SU-DHL-6 (cell line): Measurements from ENCODE around the gene GLUD1.

ENCODE experiments used
- H2AFZ ChIP-seq: fragments of 200-600 bp; sonication (generic); 2 replicates; pipeline ENCODE4 v1.6.1; 2014; ENCODE audit warnings: low read depth, mild to moderate bottlenecking, moderate library complexity, mixed read lengths, antibody characterized with exemption, low read length; ENCODE audit not compliant: severe bottlenecking
- H3F3A ChIP-seq: fragments of 200-600 bp; shearing (Covaris generic); 2 replicates; pipeline ENCODE4 v1.6.0; 2016; ENCODE audit warnings: antibody characterized with exemption, mild to moderate bottlenecking; ENCODE audit not compliant: insufficient read depth
- H3K27ac ChIP-seq: fragments of 200-600 bp; sonication (generic); 2 replicates; pipeline ENCODE4 v1.5.1; 2016; ENCODE audit warnings: low read depth, mild to moderate bottlenecking, low read length, moderate library complexity, mixed read lengths
- H3K27me3 ChIP-seq: fragments of 200-600 bp; sonication (generic), shearing (Covaris generic); 2 replicates; pipeline ENCODE4 v1.6.0; 2014; ENCODE audit warnings: mild to moderate bottlenecking, low read length
- H3K36me3 ChIP-seq: fragments of 200-600 bp; sonication (generic); 2 replicates; pipeline ENCODE4 v1.6.1; 2014; ENCODE audit warnings: mild to moderate bottlenecking, low read length, mixed read lengths
- H3K4me2 ChIP-seq: fragments of 300-600, 200-600 bp; shearing (Covaris generic), sonication (generic); 2 replicates; pipeline ENCODE4 v1.6.0; 2014; ENCODE audit warnings: low read length, low read depth, mild to moderate bottlenecking; ENCODE audit not compliant: poor library complexity, severe bottlenecking
- H3K4me3 ChIP-seq: fragments of 200-600 bp; sonication (generic); 2 replicates; pipeline ENCODE4 v1.5.1; 2014; ENCODE audit warnings: antibody characterized with exemption, low read length, mild to moderate bottlenecking, mixed read lengths; ENCODE audit not compliant: insufficient read depth, poor library complexity, severe bottlenecking
- H3K79me2 ChIP-seq: fragments of 200-600 bp; sonication (generic); 2 replicates; pipeline ENCODE4 v1.6.1; 2014; ENCODE audit warnings: mild to moderate bottlenecking, low read length, moderate library complexity; ENCODE audit not compliant: insufficient read depth
- H3K9ac ChIP-seq: fragments of 200-600 bp; sonication (generic); 2 replicates; pipeline ENCODE4 v1.7.0; 2014; ENCODE audit warnings: mild to moderate bottlenecking, low read length
- H3K9me2 ChIP-seq: fragments of 200-600 bp; sonication (generic); replicated peaks from 2 replicates; pipeline ENCODE4 v1.6.1; 2014; ENCODE audit warnings: low read length; ENCODE audit not compliant: insufficient read depth
- H3K9me3 ChIP-seq: fragments of 200-600 bp; sonication (generic); 2 replicates; pipeline ENCODE4 v1.6.1; 2014; ENCODE audit warnings: low read length, mixed read lengths; ENCODE audit not compliant: insufficient read depth
- H4K20me1 ChIP-seq: fragments of 200-600 bp; sonication (generic); 2 replicates; pipeline ENCODE4 v1.6.1; 2014; ENCODE audit warnings: low read depth, mild to moderate bottlenecking, antibody characterized with exemption, low read length, moderate library complexity, mixed read lengths
- CTCF ChIP-seq: fragments of 200-600 bp; sonication (generic); IDR thresholded peaks from one replicate; pipeline ENCODE4 v1.5.1; 2017; ENCODE audit warnings: antibody characterized with exemption, mild to moderate bottlenecking, low read length, moderate library complexity; ENCODE audit not compliant: insufficient read depth, poor library complexity, severe bottlenecking
- EZH2phosphoT487 ChIP-seq: fragments of 200-600 bp; sonication (generic), shearing (Covaris generic); conservative IDR thresholded peaks from 2 replicates; pipeline ENCODE4 v1.6.1; 2018; ENCODE audit warnings: mild to moderate bottlenecking, antibody characterized with exemption, low read length, moderate library complexity, mixed read lengths

The GLUD1 gene

GRCh38 chr10:87064651-87065050 is 30.0 kb downstream of the GLUD1 start:
- no peak overlapping the region for H3K27ac ChIP-seq
- no peaks in the 10 kb centered on the region for H3K9me3 ChIP-seq
- no peaks in the 10 kb centered on the region for H3K27me3 ChIP-seq
- no peak overlapping the region for H2AFZ ChIP-seq
- peaks cover 31% of the 10 kb centered on the region; the same call in 1 of the 2 replicates for H3K36me3 ChIP-seq
- TF ChIP-seq EZH2phosphoT487: no peak
- no peak for TF ChIP-seq CTCF
- H3K9me2 ChIP-seq: no peaks in the 10 kb centered on the region
- no peak overlapping the region for H3K9ac ChIP-seq
- H3F3A ChIP-seq: no peaks in the 10 kb centered on the region
- H4K20me1 ChIP-seq: no peaks in the 10 kb centered on the region
- H3K4me3 ChIP-seq: no peak overlapping the region
- H3K79me2 ChIP-seq: no peaks in the 10 kb centered on the region
- no peak overlapping the region for H3K4me2 ChIP-seq

- Histone ChIP-seq H3K36me3 (peaks cover 37% of the 10 kb centered on the region), H4K20me1 (no peaks in the 10 kb centered on the region)
These were observed 34.2 kb downstream of the GLUD1 start for GRCh38 chr10:87060280-87060928.

GRCh38 chr10:87059401-87059800 is 35.2 kb downstream of the GLUD1 start:
- peaks cover 36% of the 10 kb centered on the region for H3K36me3 ChIP-seq
- no peak for TF ChIP-seq CTCF

More at GRCh38 chr10:87060280-87060928, 34.2 kb downstream of the GLUD1 start:
- no peaks in the 10 kb centered on the region for H3F3A ChIP-seq
- no peaks in the 10 kb centered on the region for H3K79me2 ChIP-seq
- no peak for TF ChIP-seq EZH2phosphoT487
- TF ChIP-seq CTCF: no peak
- no peaks in the 10 kb centered on the region for H3K9me2 ChIP-seq
- H3K9me3 ChIP-seq: no peaks in the 10 kb centered on the region
- no peak overlapping the region for H3K27ac ChIP-seq
- no peak overlapping the region for H2AFZ ChIP-seq
- no peaks in the 10 kb centered on the region for H3K27me3 ChIP-seq
- H3K4me2 ChIP-seq: no peak overlapping the region
- no peak overlapping the region for H3K4me3 ChIP-seq
- no peak overlapping the region for H3K9ac ChIP-seq

More at GRCh38 chr10:87059401-87059800, 35.2 kb downstream of the GLUD1 start:
- Histone ChIP-seq H3K27ac (no peak overlapping the region), H3F3A (no peaks in the 10 kb centered on the region), H3K9me3 (no peaks in the 10 kb centered on the region), H3K9ac (no peak overlapping the region), H2AFZ (no peak overlapping the region), H3K79me2 (no peaks in the 10 kb centered on the region), H4K20me1 (no peaks in the 10 kb centered on the region), H3K4me2 (no peak overlapping the region), H3K4me3 (no peak overlapping the region), H3K9me2 (no peaks in the 10 kb centered on the region), H3K27me3 (no peaks in the 10 kb centered on the region)
